GM21737 (cell line): Measurements from ENCODE around the gene ATF7IP.
"Not testable (repeated sequence)": the region's sequence is repeated elsewhere in the genome, so short reads cannot be mapped to it uniquely, and the experiment has no call there.

Experiments
- ATAC-seq: cut with Tn5 transposase; IDR thresholded peaks from one replicate; pipeline ENCODE4 v1.9.1; 2021; ENCODE audit warnings: mild to moderate bottlenecking, moderate library complexity; ENCODE audit not compliant: unreplicated experiment

Gene ATF7IP, protein sequence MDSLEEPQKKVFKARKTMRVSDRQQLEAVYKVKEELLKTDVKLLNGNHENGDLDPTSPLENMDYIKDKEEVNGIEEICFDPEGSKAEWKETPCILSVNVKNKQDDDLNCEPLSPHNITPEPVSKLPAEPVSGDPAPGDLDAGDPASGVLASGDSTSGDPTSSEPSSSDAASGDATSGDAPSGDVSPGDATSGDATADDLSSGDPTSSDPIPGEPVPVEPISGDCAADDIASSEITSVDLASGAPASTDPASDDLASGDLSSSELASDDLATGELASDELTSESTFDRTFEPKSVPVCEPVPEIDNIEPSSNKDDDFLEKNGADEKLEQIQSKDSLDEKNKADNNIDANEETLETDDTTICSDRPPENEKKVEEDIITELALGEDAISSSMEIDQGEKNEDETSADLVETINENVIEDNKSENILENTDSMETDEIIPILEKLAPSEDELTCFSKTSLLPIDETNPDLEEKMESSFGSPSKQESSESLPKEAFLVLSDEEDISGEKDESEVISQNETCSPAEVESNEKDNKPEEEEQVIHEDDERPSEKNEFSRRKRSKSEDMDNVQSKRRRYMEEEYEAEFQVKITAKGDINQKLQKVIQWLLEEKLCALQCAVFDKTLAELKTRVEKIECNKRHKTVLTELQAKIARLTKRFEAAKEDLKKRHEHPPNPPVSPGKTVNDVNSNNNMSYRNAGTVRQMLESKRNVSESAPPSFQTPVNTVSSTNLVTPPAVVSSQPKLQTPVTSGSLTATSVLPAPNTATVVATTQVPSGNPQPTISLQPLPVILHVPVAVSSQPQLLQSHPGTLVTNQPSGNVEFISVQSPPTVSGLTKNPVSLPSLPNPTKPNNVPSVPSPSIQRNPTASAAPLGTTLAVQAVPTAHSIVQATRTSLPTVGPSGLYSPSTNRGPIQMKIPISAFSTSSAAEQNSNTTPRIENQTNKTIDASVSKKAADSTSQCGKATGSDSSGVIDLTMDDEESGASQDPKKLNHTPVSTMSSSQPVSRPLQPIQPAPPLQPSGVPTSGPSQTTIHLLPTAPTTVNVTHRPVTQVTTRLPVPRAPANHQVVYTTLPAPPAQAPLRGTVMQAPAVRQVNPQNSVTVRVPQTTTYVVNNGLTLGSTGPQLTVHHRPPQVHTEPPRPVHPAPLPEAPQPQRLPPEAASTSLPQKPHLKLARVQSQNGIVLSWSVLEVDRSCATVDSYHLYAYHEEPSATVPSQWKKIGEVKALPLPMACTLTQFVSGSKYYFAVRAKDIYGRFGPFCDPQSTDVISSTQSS

GRCh38 chr12:14365294-14366208 lies at the start of gene ATF7IP:
TSS of gene ATF7IP (plus strand) at chr12:14365682. CDS start at chr12:14423916, 58,234 bp downstream.
- peak; percentile 58 for ATAC-seq

GRCh38 chr12:14317362-14318146 lies 47.9 kb upstream of the ATF7IP start:
- ATAC-seq, result no peak

GRCh38 chr12:14319704-14320427 lies 45.6 kb upstream of the ATF7IP start:
- ATAC-seq, result not testable (repeated sequence)

- no peak for ATAC-seq
Measured at GRCh38 chr12:14322403-14322802, 43.1 kb upstream of the ATF7IP start.

GRCh38 chr12:14325716-14326343 lies 39.7 kb upstream of the ATF7IP start:
- no peak for ATAC-seq

- no peak for ATAC-seq
Measured at GRCh38 chr12:14326699-14327098, 38.8 kb upstream of the ATF7IP start.

- no peak for ATAC-seq
Measured at GRCh38 chr12:14327711-14328110, 37.8 kb upstream of the ATF7IP start.

DNA sequence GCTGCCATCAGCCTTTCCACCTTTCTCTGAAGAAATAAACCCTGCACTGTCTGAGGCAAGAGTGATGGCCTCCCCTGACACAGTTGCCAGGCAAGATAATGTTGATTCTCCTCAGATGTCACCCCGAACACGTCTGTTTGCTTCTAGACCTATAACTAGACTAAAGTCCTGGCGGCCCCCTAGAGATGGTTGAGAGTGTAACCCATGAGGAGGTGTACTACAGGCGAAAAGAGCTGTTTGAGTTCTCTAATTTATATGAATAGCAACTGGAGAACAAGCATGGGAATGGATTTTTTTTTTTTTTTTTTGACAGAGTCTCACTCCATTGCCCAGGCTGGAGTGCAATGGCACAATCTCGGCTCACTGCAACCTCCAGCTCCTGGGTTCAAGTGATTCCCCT lies 33.0 kb upstream of the ATF7IP start:
- no peak for ATAC-seq

GRCh38 chr12:14340371-14340770 lies 25.1 kb upstream of the ATF7IP start:
- no peak for ATAC-seq

DNA sequence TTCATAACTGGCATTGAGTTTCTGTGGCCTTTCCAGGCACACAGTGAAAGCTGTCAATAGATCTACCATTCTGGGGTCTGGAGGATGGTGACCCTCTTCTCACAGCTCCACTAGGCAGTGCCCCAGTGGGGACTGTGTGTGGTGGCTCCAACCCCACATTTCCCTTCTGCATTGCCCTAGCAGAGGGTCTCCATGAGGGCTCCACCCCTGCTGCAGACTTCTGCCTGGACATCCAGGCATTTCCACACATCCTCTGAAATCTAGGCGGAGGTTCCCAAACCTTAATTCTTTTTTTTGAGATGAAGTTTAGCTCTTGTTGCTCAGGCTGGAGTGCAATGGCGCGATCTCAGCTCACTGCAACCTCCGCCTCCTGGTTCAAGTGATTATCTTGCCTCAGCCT lies 14.0 kb upstream of the ATF7IP start:
- ATAC-seq, result not testable (repeated sequence)

DNA sequence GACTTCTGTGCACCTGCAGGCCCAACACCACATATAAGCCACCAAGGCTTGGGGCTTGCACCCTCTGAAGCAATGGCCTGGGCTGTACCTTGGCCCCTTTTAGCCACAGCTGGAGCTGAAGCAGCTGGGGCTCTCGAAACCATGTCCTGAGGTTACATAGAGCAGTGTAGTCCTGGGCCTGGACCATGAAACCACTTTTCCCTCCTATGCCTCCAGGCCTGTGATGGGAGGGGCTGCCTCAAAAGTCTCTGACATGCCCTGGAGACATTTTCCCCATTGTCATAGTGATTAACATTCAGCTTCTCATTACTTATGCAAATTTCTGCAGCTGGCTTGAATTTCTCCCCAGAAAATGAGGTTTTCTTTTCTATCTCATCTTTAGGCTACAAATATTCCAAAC lies 13.4 kb upstream of the ATF7IP start:
- not testable (repeated sequence) for ATAC-seq

DNA sequence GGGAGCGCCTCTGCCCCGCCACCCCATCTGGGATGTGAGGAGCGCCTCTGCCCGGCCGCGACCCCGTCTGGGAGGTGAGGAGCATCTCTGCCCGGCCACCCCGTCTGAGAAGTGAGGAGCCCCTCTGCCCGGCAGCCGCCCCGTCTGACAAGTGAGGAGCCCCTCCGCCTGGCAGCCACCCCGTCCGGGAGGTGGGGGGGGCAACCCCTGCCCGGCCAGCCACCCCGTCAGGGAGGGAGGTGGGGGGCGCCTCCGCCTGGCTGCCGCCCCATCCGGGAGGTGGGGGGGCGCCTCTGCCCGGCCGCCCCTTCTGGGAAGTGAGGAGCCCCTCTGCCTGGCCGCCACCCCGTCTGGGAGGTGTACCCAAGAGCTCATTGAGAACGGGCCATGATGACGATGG lies 10.8 kb upstream of the ATF7IP start:
- not testable (repeated sequence) for ATAC-seq

DNA sequence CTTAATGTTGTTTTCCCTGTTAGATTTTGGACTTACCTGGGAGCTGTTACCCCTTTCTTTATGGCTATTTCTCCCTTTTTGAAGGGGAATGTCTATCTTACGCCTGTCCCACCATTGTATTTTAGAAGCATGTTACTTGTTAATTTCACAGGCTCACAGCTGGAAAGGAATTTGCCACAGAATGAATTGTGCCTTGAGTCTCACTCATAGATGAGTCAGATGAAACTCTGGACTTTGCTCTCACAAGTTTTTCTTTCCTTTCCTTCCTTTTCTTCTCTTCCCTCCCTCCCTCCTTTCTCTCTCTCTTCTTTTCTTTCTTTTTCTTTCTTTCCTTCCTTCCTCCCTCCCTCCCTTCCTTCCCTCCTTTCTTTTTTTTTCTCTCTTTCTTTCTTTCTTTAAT lies 9.3 kb upstream of the ATF7IP start:
- no peak for ATAC-seq

DNA sequence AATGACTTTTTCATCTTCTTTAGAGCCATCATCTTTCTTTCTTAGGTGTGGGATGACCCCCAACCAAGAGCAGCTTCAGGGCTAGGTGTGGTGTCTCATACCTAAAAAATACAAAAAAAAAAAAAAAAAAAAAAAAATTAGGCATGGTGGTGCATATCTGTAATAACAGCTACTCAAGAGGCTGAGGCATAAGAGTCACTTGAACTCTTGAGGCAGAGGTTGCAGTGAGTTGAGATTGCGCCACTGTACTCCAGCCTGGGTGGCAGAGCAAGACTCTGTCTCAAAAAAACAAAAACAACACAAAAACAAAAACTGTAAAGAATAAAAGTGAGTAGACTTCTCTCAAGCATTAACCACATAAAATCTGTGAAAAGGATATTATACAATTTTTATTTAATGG lies 8.0 kb upstream of the ATF7IP start:
- ATAC-seq, result no peak

DNA sequence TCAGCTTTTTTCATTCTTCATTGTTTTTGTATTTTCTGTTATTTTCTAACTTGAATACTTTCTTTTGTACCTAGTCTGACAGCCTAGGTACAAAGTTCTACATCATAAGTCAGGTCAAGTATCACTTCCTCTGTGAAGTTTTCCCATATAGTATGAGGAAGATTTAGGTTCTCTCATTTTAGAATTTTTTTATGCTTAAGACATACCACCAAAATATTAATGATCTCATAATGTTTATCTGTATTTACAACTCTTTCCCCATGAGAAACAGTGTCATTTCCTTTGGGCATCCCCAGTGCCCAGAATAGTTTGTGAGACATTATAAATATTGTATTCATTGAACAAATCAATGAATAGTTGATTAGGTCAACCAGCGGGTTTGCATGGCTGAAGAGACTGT lies 3.1 kb upstream of the ATF7IP start:
- no peak for ATAC-seq

- ATAC-seq, result no peak
Measured at GRCh38 chr12:14364583-14365271, 755 bp upstream of the ATF7IP start.

DNA sequence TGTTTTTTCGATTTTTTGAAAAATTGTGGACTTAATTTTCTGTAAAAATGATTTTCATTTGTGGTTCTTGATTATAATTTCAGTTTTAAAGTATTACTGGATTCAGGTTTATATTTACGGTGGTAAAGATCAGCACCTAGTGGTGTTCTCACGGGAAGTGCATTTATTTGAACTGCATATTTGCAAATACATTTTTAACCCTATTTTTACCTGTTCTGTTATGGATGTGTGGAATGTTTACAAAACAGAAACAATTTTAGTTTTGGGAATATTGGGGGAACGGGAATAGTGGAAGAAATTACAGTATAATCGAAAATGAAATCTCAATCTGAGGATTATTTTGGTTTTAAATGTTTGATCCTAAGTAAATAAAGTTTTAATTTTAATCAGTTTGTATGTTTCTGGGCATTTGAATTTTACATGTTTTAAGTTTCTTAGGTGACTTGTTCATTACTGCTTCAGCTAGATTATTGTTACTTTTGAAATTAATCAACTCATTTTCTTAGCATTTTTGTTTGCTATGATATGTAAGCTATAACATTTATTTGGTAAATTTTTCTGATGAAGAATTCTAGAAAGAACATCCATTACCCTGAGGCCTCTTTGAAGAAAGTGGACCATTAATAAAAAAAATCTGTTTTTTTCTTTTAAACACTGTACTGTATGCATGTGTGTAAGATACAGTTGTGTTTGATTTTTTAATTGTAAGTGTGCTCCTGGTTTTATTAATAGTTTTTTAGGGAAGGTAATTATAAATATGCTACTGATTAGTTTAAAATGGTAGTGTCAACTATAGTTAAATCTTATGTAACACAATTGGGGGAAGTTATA lies 942 bp downstream of the ATF7IP start:
- no peak for ATAC-seq
